ENCODE data around the gene FAM171A2.

FAM171A2 gene

GRCh38 chr17:44318077-44318892 is 45.4 kb downstream of the FAM171A2 start:
- peak; percentile 30 for DNase-seq

- DNase-seq: peak; percentile 42
Measured at GRCh38 chr17:44317545-44317944, 46.1 kb downstream of the FAM171A2 start.

- peak; percentile 72 for DNase-seq
Measured at GRCh38 chr17:44315760-44316731, 47.6 kb downstream of the FAM171A2 start.

GRCh38 chr17:44314869-44315661 is 48.6 kb downstream of the FAM171A2 start:
- peak; percentile 96 for DNase-seq

GRCh38 chr17:44314524-44314868 is 49.2 kb downstream of the FAM171A2 start:
- no peak for DNase-seq

GRCh38 chr17:44314031-44314430 is 49.6 kb downstream of the FAM171A2 start:
- no peak for DNase-seq

- no peak for DNase-seq
Measured at GRCh38 chr17:44312396-44313104, 51.1 kb downstream of the FAM171A2 start.

- no peak for DNase-seq
Measured at GRCh38 chr17:44311562-44312181, 52.0 kb downstream of the FAM171A2 start.

- DNase-seq: no peak
Measured at GRCh38 chr17:44310609-44311376, 52.9 kb downstream of the FAM171A2 start.

- DNase-seq: no peak
Measured at GRCh38 chr17:44310188-44310587, 53.5 kb downstream of the FAM171A2 start.

GRCh38 chr17:44309472-44309871 is 54.2 kb downstream of the FAM171A2 start:
- DNase-seq: peak; percentile 79

- DNase-seq: peak; percentile 83
Measured at GRCh38 chr17:44308865-44309264, 54.8 kb downstream of the FAM171A2 start.

- peak; percentile 93 for DNase-seq
Measured at GRCh38 chr17:44308320-44308818, 55.3 kb downstream of the FAM171A2 start, which contains the start of gene RUNDC3A. Gene RUNDC3A (plus strand): TSS chr17:44308601. CDS start chr17:44308833, 232 bp downstream.

GRCh38 chr17:44307387-44308186 is 56.1 kb downstream of the FAM171A2 start:
- peak; percentile 96 for DNase-seq

GRCh38 chr17:44304651-44305050 is 59.0 kb downstream of the FAM171A2 start:
- peak; percentile 93 for DNase-seq

Data from DMS53 (cell line).